ENCODE measurements around the gene ATF5. TPM values are rescaled to one million over a fixed set of nuclear protein-coding genes. Genes with fewer than 3 reads are reported as not detected.

Gene ATF5
- total and polyA plus RNA-seq, 2 donors (not counting 1 experiment from before 2014, with no cell fraction given) = 7.4 to 7.9 TPM

DNA sequence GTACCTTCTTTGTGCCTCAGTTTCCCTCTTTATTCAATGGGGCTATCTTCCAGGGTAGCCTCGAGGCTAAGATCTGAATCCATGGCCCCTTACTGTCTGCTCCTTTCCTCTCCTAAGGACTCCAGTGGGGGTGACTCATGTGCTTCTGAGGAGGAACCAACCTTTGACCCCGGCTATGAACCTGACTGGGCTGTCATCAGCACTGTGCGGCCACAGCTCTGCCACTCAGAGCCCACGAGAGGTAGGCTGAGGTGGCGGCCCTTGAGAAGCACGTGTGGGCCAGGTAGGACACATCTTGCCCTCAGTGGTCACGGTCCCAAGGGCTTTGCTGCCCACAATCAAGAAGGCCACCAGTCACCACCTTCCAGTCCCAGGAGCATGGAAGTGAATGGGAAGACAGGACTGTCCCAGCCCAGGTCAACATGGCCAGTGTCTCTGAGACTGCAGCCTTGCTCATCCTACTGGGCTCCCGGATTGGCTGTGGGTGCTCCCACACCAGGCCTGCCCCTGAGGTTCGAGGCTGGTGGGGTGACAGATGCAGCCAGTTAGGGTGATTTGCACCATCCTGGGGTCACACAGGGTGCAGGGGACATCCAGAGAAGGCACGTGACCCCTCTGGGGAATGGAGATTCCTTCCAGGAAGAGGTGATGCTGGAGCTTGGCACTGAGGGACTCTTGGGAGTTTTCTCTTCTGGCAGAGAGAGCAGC lies 48.7 kb upstream of the ATF5 start:
- Histone ChIP-seq H3K4me3 (replicated peaks in 1 of 4; ENCODE audit: control extremely low read depth in 1 of 4, insufficient read depth in 1 of 4, low read depth in 3 of 4, low read length in 4 of 4) (no peak overlapping the region), H3K4me2 (ENCODE audit: extremely low read depth, insufficient read depth, low read length) (no peak overlapping the region), H3K9me3 (ENCODE audit: control insufficient read depth, insufficient read depth, low read depth, low read length) (no peaks in the 10 kb centered on the region), H3K9ac (ENCODE audit: insufficient read depth, low read length) (no peak overlapping the region), H3K27ac (ENCODE audit: insufficient read depth, low read length) (no peak overlapping the region), H4K20me1 (ENCODE audit: control insufficient read depth, extremely low read depth, insufficient read depth, low read length) (no peaks in the 10 kb centered on the region), H3K4me1 (ENCODE audit: control insufficient read depth, extremely low read depth, insufficient read depth, low read length) (peaks cover 4% of the 10 kb centered on the region), H3K36me3 (ENCODE audit: control insufficient read depth, insufficient read depth, low read length) (peaks cover 50% of the 10 kb centered on the region), H3K27me3 (ENCODE audit: control insufficient read depth, insufficient read depth, low read length) (no peaks in the 10 kb centered on the region), H2AFZ (ENCODE audit: low read length) (no peak overlapping the region), H3K79me2 (ENCODE audit: control insufficient read depth, insufficient read depth, low read length) (peaks cover 11% of the 10 kb centered on the region)
- TF ChIP-seq EZH2 (IDR thresholded peaks at IDR 0.05; ENCODE audit: low read length, missing control alignments) = no peak
- TF ChIP-seq, protein P1, sequence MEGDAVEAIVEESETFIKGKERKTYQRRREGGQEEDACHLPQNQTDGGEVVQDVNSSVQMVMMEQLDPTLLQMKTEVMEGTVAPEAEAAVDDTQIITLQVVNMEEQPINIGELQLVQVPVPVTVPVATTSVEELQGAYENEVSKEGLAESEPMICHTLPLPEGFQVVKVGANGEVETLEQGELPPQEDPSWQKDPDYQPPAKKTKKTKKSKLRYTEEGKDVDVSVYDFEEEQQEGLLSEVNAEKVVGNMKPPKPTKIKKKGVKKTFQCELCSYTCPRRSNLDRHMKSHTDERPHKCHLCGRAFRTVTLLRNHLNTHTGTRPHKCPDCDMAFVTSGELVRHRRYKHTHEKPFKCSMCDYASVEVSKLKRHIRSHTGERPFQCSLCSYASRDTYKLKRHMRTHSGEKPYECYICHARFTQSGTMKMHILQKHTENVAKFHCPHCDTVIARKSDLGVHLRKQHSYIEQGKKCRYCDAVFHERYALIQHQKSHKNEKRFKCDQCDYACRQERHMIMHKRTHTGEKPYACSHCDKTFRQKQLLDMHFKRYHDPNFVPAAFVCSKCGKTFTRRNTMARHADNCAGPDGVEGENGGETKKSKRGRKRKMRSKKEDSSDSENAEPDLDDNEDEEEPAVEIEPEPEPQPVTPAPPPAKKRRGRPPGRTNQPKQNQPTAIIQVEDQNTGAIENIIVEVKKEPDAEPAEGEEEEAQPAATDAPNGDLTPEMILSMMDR (conservative IDR thresholded peaks at IDR 0.05 in 1 of 2, IDR thresholded peaks at IDR 0.05 in 1 of 2; ENCODE audit: low read depth in 1 of 2, low read length in 2 of 2) = no peak
- DNase-seq (ENCODE audit: low read depth in 2 of 2) = no peak

DNA sequence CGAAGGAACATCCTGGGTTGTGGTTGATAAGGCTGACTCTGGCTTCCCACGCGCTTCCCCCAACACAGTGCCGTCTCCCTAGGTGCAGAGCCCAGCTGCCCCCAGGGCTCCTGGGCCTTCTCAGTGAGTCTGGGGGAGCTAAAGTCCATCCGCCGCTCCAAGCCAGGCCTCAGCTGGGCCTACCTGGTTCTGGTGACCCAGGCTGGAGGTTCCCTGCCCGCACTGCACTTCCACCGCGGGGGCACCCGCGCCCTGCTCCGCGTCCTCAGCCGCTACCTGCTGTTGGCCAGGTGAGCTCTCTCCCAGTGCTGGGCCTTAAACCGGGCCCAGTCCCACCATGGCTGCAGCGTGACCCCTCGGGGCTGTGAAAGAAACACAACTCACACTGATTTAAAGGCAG lies 47.8 kb upstream of the ATF5 start:
- H3K27ac ChIP-seq (ENCODE audit: insufficient read depth, low read length) = no peak overlapping the region
- H3K4me3 ChIP-seq (replicated peaks in 1 of 4; ENCODE audit: control extremely low read depth in 1 of 4, insufficient read depth in 1 of 4, low read depth in 3 of 4, low read length in 4 of 4) = no peak overlapping the region
- DNase-seq (ENCODE audit: low read depth in 2 of 2) = no peak
- H3K4me1 ChIP-seq (ENCODE audit: control insufficient read depth, extremely low read depth, insufficient read depth, low read length) = peaks cover 4% of the 10 kb centered on the region
- no peak overlapping the region for H3K4me2 ChIP-seq (ENCODE audit: extremely low read depth, insufficient read depth, low read length)
- H2AFZ ChIP-seq (ENCODE audit: low read length) = no peak overlapping the region
- no peak overlapping the region for H3K9ac ChIP-seq (ENCODE audit: insufficient read depth, low read length)
- TF ChIP-seq, protein P1 (conservative IDR thresholded peaks at IDR 0.05 in 1 of 2, IDR thresholded peaks at IDR 0.05 in 1 of 2; ENCODE audit: low read depth in 1 of 2, low read length in 2 of 2) = no peak
- no peak for TF ChIP-seq EZH2 (IDR thresholded peaks at IDR 0.05; ENCODE audit: low read length, missing control alignments)
- no peaks in the 10 kb centered on the region for H3K9me3 ChIP-seq (ENCODE audit: control insufficient read depth, insufficient read depth, low read depth, low read length)
- no peaks in the 10 kb centered on the region for H4K20me1 ChIP-seq (ENCODE audit: control insufficient read depth, extremely low read depth, insufficient read depth, low read length)
- no peaks in the 10 kb centered on the region for H3K27me3 ChIP-seq (ENCODE audit: control insufficient read depth, insufficient read depth, low read length)
- peaks cover 3% of the 10 kb centered on the region for H3K79me2 ChIP-seq (ENCODE audit: control insufficient read depth, insufficient read depth, low read length)
- H3K36me3 ChIP-seq (ENCODE audit: control insufficient read depth, insufficient read depth, low read length) = peaks cover 50% of the 10 kb centered on the region

DNA sequence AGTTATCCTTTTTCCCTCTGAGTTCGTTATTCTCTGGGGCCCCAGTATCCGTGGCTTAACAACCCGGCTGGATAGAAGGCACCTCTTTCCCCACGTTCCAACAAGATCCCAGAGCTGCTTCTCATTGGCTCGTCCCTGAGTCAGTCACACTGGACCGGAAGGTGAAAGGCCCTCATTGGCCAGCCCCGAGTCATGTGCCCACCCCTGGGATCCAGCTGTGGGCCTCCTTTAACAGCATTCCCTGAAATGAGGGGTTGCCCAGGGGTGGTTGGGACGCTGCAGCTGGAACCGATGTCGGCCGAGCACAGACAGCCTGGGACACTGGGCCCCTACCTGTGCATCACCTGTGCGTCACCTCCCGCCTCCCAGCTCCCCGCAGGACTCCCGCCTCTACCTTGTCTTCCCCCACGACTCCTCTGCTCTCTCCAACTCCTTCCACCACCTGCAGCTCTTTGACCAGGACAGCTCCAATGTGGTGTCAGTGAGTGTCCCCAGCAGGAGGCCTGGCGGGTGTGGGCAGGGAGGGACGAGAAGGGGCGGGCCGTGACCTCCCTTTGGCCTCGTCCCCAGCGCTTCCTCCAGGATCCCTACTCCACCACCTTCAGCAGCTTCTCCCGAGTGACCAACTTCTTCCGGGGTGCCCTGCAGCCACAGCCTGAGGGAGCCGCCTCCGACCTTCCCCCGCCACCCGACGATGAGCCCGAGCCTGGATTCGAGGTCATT lies 47.2 kb upstream of the ATF5 start:
- H4K20me1 ChIP-seq (ENCODE audit: control insufficient read depth, extremely low read depth, insufficient read depth, low read length) = no peaks in the 10 kb centered on the region
- H3K4me1 ChIP-seq (ENCODE audit: control insufficient read depth, extremely low read depth, insufficient read depth, low read length) = peaks cover 4% of the 10 kb centered on the region
- TF ChIP-seq EZH2 (IDR thresholded peaks at IDR 0.05; ENCODE audit: low read length, missing control alignments) = no peak
- TF ChIP-seq, protein P1 (conservative IDR thresholded peaks at IDR 0.05 in 1 of 2, IDR thresholded peaks at IDR 0.05 in 1 of 2; ENCODE audit: low read depth in 1 of 2, low read length in 2 of 2) = no peak
- no peak for DNase-seq (ENCODE audit: low read depth in 2 of 2)
- peaks cover 3% of the 10 kb centered on the region for H3K79me2 ChIP-seq (ENCODE audit: control insufficient read depth, insufficient read depth, low read length)
- H3K9ac ChIP-seq (ENCODE audit: insufficient read depth, low read length) = no peak overlapping the region
- H3K27ac ChIP-seq (ENCODE audit: insufficient read depth, low read length) = no peak overlapping the region
- H3K9me3 ChIP-seq (ENCODE audit: control insufficient read depth, insufficient read depth, low read depth, low read length) = no peaks in the 10 kb centered on the region
- H3K27me3 ChIP-seq (ENCODE audit: control insufficient read depth, insufficient read depth, low read length) = no peaks in the 10 kb centered on the region
- H3K36me3 ChIP-seq (ENCODE audit: control insufficient read depth, insufficient read depth, low read length) = peaks cover 50% of the 10 kb centered on the region
- H3K4me3 ChIP-seq (replicated peaks in 1 of 4; ENCODE audit: control extremely low read depth in 1 of 4, insufficient read depth in 1 of 4, low read depth in 3 of 4, low read length in 4 of 4) = no peak overlapping the region
- no peak overlapping the region for H3K4me2 ChIP-seq (ENCODE audit: extremely low read depth, insufficient read depth, low read length)
- H2AFZ ChIP-seq (ENCODE audit: low read length) = no peak overlapping the region

Data from fibroblast of lung (primary cell).